Activated gamma-delta T cell (primary cell): ENCODE data around the gene SLC12A7.
"Not testable (repeated sequence)": the region's sequence is repeated elsewhere in the genome, so short reads cannot be mapped to it uniquely, and the experiment has no call there.

ENCODE experiments used
- DNase-seq: peaks from one replicate; lab custom pipeline; 2025; lab: John Stamatoyannopoulos, UW

Gene SLC12A7

GRCh38 chr5:1034986-1035385 lies 76.9 kb downstream of the SLC12A7 start:
- DNase-seq, result no peak

- no peak for DNase-seq
Observed at GRCh38 chr5:1034421-1034905, 77.4 kb downstream of the SLC12A7 start.

GRCh38 chr5:1033606-1034420 lies 78.0 kb downstream of the SLC12A7 start:
- DNase-seq, result no peak

- no peak for DNase-seq
Observed at GRCh38 chr5:1033178-1033577, 78.7 kb downstream of the SLC12A7 start.

- DNase-seq, result no peak
Observed at GRCh38 chr5:1032551-1033027, 79.3 kb downstream of the SLC12A7 start.

- DNase-seq, result no peak
Observed at GRCh38 chr5:1032011-1032410, 79.9 kb downstream of the SLC12A7 start.

GRCh38 chr5:1031306-1031959 lies 80.4 kb downstream of the SLC12A7 start:
- no peak for DNase-seq

- no peak for DNase-seq
Observed at GRCh38 chr5:1030801-1031271, 81.0 kb downstream of the SLC12A7 start.

GRCh38 chr5:1029945-1030625 lies 81.8 kb downstream of the SLC12A7 start:
- no peak for DNase-seq

- no peak for DNase-seq
Observed at GRCh38 chr5:1029282-1029944, 82.5 kb downstream of the SLC12A7 start.

- no peak for DNase-seq
Observed at GRCh38 chr5:1028481-1029281, 83.2 kb downstream of the SLC12A7 start.

GRCh38 chr5:1027631-1028441 lies 84.0 kb downstream of the SLC12A7 start:
- no peak for DNase-seq

GRCh38 chr5:1026700-1027621 lies 84.9 kb downstream of the SLC12A7 start:
- no peak for DNase-seq

- DNase-seq, result not testable (repeated sequence)
Observed at GRCh38 chr5:1021969-1022336, 89.9 kb downstream of the SLC12A7 start.

GRCh38 chr5:1021136-1021968 lies 90.5 kb downstream of the SLC12A7 start:
- DNase-seq, result no peak

- DNase-seq, result no peak
Observed at GRCh38 chr5:1020452-1020961, 91.4 kb downstream of the SLC12A7 start.

- no peak for DNase-seq
Observed at GRCh38 chr5:1019001-1019905, 92.6 kb downstream of the SLC12A7 start.
